ENCODE results near the gene KRT26.
"Not testable (repeated sequence)": the region's sequence is repeated elsewhere in the genome, so short reads cannot be mapped to it uniquely, and the experiment has no call there.

Gene KRT26, protein sequence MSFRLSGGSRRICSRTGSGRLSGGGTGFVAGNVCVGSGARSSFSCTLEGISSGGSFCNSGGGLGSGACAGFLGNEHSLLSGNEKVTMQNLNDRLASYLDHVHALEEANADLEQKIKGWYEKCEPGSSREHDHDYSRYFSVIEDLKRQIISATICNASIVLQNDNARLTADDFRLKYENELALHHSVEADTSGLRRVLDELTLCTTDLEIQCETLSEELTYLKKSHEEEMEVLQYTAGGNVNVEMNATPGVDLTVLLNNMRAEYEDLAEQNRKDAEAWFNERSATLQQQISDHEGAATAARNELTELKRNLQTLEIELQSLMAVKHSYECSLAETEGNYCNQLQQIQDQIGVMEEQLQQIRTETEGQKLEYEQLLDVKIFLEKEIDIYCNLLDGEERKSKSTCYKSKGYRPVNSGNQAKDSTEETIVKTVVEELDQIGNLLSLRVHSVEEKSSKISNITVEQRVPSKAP

DNA sequence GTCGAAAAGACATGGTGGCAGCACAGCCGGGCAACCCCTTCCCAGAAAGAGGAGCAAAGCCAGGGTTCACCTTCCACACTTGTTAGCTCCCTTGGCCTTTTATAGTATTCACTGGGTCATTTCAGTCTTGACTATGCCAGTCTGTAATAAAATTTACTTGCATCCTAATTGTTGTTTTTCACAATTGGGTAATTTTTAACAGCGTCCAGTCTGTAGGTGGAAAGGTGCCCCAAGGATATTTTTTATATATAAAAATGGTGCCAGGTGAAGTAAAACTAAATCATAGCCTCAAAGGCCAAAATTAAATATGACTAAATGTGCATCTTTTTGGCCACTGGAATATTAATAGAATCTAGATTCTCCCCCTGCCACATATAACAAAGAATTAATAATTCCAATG, at the start of gene KRT26:
KRT26 (minus strand) TSS at position 101 of the 400 bp plus-strand sequence; CDS start at position 13, 88 bp downstream.
- no peak for FAIRE-seq

DNA sequence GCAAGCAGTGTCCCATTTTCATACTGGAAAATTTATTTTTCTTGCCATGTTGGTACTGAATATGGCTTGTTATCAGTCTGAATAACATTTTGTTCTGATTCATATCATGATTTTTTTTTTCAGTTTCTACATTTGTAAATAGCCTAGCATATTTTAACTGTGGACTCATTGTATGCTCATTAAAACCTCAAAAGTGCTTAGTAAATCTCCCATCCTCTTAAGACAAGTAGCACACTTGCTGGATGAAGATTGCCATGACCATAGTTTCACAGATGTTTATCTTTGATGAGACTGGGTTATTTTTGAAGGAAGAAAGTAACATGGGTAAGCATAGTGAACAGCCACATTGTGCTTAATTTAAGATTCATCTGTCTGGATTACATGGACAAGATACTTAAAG, 49.5 kb upstream of the KRT26 start:
- FAIRE-seq, result no peak

DNA sequence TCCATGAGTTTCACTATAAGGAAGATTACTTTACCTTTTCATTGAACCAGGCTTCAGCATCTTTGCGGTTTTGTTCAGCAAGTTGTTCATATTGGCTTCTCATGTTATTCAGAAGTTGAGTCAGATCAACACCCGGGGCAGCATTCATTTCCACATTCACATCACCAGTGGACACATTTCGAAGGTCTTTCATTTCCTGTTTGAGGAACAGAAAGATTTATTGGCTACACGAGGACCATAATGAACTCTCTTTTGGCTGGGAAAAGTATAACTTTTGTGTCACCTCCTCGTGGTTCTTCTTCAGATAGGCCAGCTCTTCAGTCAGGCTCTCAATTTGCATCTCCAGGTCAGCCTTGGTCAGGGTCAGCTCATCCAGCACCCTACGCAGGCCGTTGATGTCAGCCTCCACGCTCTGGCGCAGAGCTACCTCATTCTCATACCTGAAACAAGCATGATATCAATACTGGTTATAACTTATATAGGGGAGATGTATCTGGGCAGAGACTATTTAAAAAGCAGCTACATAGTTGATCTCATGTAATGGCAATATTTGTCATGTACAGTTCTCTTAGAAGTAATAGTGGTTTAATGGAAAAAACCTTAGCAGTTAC, 48.3 kb upstream of the KRT26 start:
- FAIRE-seq, result no peak

DNA sequence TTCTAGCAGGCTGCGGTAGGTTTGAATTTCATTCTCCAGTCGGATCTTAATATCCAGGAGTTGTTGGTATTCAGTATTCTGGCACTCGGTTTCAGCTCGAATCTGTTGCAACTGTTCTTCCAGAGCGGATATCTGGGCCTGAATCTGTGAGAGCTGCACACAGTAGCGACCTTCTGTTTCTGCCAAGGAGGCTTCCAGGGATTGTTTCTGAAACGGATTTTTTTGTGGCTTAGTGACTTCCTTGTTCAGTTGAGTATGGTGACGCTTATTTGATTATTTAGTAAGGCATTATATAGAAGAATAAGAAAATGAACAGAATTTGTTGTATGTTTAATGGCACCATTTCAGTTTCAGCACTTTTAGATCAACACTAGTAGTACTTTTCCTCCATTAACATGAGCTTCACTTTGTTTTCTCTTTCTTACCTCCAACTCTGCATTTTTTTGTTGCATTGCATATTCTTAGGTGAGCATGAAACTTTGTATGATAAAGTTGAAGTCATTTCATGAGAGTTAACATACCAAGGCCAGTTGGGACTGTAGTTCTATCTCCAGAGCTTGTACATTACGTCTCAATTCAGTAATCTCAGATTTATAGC, 47.6 kb upstream of the KRT26 start:
- FAIRE-seq, result no peak

DNA sequence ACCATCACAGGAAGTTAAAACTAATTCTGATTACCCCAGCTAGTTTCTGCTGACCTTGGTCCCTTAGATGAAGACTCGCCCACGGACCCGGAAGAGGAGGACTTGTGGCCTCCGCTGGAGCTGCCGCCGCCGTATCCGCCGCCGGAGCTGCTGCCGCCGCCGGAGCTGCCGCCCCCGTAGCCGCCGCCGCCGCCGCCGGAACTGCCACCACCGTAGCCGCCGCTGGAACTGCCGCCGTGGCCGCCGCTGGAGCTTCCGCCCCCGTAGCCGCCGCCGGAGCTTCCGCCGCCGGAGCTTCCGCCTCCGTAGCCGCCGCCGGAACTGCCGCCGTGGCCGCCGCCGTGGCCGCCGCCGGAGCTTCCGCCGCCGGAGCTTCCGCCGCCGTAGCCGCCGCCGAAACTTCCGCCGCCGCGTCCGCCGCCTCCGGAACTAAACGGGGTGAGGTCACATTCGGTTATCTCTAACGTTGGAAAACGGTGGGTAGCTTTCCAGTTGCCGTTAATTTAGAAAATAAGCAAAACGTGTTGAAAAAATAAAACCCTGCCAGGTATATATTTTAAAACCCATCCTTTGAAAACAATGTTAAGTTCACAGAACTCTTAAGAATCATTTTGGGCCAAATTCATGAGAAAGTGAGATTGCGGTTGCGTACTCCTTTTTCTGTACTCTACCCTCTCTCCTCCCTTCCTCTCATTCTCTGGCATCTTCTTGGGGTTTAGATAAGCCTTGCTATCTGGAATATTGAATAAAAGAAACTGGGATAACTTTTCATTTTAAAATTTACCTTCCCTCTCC, 46.9 kb upstream of the KRT26 start:
- no peak for FAIRE-seq

DNA sequence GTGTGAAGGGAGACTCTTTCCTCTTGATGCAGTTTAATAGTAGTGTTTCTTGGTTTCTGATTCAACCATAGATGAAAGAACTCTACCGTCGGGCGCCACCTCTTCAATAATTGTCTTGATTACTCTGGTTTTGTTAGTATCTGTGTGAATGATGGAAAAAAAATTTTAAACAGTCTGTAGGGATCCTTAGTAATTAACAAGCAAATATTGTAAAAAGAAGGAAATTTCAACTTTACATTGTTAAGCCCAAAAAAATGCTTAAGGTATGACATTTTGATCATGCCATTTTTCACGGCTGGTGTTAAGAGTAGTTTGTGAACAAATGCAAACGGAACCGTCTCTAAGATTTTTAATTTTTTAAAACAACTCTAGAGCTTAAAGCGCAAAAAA, 46.3 kb upstream of the KRT26 start:
- FAIRE-seq, result no peak

DNA sequence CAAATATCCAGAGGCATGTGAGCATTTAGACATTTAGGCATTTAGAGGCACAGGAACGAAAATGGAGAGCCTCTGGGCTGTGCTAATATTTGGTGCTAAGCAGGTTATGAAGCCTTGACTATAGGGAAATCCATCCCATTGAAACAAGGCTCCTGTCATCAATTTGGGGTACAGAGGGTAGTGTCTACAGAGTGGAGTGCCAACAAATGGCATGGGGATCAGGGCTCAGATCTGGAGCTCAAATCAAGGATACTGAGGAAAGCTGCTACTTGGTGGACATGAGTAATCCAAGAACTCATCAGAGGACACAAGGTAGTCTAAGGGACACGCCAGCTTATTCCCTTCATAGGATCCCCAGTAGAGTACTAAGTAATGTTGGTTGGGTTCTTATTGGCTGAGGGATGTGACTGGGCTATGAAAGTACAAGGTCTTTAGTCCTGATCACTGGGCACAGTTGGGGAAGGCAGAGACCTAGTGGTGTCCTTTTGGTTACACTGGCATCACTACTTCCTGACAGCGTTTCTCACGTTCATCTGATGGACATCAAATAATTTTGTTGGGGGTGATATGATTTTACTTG, 45.2 kb upstream of the KRT26 start:
- FAIRE-seq, result no peak

DNA sequence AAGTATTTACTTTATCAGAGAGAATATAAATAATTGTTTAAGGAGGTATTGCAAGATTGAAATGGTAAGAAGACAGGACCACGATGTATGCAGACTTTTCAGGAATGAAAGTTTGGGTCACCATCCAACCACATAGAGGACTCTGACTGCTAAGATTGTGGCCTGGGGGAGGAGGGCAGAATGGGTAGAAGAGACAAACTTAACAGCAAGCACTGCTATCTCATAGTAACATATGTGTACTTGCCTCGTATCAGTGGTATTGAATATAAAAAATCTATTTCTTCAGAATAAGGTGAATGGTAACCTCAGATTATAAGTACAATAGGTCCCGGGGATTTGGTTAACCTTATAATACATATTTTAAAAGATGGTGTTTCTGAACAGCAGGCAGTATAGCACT, 44.6 kb upstream of the KRT26 start:
- no peak for FAIRE-seq

DNA sequence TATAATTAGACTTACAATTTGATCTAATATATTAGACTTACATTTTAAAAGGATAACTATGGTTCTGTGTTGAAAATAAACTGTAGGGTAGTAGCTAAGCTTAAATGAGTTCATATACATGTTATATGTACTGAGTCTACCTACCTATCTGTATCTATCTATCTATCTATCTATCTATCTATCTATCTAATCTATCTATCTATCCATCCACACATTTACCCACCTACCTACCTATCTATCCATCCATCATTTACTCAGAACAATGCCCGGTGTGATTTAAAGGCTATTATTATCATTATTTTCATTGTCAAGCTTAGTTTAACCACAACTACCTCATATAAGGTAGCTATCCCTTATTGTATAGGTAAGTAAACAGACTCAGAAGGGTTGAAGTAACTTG, 43.4 kb upstream of the KRT26 start:
- no peak for FAIRE-seq

DNA sequence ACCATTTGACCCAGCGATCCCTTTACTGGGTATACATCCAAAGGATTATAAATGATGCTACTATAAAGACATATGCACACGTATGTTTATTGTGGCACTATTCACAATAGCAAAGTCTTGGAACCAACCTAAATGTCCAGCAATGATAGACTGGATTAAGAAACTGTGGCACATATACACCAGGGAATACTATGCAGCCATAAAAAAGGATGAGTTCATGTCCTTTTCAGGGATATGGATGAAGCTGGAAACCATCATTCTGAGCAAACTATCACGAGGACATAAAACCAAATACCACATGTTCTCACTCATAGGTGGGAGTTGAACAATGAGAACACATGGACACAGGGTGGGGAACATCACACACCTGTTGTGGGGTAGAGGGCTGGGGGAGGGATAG, 42.7 kb upstream of the KRT26 start:
- FAIRE-seq, result not testable (repeated sequence)

DNA sequence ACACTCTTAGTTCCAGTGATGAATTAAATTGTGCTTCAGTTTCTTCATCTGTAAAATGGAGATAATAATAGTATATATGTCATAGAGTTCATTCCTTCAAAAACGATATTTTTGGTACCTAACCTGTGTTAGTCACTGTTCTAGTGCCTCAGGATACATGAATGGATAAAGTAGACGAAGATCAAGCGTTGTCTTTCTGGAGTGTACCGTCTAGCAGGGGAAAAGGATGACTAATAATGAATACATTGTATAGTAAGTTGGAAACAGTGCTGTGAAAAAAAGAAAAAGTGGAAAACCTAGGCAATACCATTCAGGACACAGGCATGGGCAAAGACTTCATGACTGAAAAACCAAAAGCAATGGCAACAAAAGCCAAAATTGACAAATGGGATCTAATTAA, 41.8 kb upstream of the KRT26 start:
- FAIRE-seq, result no peak

DNA sequence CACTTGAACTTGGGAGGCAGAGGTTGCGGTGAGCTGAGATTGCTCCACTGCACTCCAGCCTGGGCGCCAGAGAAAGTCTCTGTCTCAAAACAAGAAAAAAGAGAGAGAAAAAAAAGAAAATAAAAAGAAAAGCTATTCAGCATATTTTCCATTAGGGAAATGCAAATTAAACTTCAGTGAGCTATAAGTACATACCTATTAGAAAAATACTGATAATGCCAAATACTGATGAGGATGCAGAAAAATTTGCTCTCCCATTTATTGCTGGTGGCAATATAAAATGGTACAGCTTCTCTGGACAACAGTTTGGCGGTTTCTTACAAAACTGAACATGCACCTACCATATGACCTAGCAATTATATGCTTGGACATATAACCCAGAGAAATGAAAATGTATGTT, 40.6 kb upstream of the KRT26 start:
- FAIRE-seq, result no peak

DNA sequence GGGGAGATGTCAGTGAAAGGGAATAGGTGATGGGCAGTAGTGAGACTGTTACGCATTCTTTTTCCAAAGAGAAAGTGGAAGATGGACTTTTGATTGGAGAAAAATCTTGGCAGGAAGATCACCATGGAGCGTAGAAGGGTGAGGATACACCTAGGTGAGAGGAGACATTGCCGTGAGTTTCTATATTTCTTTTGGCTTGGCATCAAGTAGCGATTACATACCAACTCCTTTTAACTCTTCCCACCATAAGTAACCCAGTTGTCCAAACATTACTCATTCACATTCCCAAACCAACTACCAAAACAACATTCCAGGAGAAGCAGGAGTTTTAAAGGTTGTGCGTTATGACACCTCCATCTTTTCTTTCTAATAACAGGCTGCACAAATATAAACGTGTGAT, 38.5 kb upstream of the KRT26 start:
- no peak for FAIRE-seq

DNA sequence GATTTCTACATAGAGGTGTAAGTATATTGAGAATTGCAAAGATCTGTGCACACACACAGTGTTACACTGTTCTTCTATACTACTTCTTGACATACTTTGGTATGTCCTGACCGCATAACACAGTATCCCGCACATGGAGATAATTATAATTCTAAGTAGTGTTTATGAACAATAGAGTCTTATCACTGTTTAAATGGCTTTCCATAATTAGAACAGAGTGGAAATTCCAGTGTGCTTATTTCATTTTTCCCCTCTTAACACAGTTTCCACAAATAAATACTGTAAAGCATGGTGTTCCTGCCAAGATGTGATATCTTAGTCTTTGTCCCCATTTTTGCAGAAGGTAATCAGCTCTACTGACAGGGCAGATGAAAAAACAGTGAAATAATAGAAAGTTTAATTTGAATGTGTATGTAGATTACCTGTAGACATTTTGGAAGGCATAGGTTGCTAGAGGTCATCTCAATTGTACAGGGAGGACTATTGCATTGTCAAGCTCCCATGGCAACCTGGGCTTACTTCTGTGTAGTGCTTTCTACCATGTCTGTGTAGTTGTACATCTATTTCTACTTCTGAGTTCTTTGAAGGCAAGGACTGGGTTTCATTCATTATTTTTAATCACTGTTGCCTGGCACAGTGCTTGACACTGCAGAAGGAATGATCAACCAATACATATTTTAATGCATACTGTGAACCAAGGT, 37.9 kb upstream of the KRT26 start:
- FAIRE-seq, result no peak

DNA sequence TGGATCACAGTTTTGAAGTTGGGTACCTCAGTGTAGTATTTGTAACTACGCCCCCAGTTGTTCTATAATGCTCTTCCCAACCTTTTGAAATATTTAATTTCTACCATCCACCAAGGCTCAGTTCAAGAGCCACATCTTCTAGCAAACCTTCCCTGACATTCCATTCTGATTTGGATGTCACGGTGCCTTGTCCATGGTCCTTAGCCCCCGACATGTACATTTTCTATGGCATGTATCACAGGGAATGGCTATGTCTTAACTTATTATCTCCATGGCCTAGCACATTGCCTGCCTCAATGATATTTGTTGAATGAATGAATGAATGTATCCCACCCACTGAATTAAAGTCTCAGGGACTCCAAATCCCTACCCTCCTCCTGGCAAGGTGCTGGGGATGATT, 34.1 kb upstream of the KRT26 start:
- no peak for FAIRE-seq

DNA sequence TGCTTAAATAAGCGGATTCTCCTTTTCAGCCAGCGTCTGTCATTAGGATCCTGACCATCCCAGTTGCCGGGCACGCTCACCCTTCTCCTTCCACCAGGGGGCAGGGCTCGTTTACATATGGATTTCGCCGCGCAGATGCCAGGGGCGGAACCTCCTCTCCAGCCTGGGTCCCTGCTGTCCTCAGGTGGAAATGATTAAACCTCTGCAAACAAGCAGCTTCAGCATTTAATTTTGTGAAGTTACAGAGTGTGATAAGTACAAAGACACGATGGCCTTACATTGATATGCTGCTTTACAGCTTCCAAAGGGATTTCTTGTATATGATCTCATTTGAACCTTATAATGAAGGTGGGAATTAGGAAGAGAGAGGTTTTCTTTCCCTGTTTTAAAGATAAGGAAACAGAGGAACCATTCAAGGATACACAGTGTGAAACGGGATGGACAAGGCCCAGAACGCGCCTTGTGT, 31.6 kb upstream of the KRT26 start:
- FAIRE-seq, result no peak

DNA sequence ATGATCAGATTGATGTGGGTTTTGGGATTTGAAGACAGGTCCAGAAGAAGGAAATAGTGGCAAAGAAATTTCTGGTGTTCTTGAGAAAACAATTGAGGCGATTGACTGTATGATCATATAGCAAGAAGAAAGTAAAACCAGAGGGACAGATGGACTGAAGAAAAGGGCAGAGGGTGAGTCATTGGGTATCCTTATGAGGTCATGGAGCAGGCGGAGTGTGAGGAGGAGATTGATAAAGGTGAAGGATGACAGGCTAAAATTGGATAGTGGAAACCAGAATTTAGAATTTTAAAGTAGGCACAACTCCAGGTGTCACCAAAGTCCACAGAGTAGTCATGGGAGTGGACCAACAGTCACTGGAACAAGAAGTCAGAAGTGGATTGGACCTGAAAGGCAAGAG, 29.2 kb upstream of the KRT26 start:
- FAIRE-seq, result no peak

DNA sequence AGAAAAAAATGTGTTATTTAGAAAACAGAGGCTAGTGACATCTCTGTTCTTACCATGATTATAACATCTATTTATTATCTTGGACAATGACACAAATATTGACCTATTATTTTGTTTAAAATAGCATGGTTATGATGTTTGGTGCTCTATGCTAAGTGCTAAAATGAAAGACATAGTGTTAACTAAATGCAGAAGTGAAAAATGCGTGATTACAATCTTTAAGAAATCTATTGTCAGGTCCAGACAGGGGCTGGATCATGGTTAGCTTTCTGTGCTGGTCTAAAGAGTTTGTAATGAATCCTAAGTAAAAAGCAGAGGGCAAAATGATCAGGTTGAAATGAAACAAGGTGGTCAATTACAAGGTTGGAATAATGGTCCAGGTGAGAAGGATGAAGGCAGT, 28.4 kb upstream of the KRT26 start:
- no peak for FAIRE-seq

DNA sequence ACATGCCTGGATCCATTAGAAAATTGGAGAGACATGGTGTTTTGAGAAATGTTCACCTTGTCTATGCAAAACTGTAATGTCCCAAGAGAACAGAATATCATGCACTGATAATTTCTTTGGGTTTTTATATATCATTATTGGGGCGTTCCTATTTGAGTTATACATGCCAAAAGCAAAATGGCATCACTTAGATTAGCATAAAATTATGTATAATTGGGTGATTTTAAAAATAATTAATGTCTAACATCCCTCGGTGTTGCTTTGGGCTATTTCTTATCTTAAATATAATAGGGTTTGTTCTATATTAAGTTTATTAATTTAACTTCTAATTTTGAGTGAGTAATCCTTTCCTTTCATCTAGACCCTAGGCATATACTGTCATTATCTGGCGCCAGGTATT, 27.9 kb upstream of the KRT26 start, which contains the start of gene KRT28:
KRT28 (minus strand) TSS at position 101 of the 400 bp plus-strand sequence; CDS start at position 35, 66 bp downstream.
- no peak for FAIRE-seq

DNA sequence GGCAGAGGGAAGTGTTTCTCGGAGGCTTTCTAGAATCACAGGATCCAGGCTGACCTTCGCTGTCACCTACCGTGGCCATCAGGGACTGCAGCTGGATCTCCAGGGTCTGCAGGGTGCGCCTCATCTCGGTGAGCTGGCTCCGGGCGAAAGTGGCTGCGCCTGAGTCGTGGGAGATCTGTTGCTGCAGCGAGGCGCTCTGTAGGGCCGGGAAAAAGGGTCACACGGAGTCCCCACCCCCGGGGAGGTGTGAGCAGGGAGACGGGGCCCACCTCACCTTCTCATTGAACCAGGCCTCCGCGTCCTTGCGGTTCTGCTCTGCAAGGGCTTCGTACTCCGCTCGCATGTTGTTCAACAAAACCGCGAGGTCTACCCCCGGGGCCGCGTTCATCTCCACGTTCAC, 24.8 kb upstream of the KRT26 start:
- no peak for FAIRE-seq

DNA sequence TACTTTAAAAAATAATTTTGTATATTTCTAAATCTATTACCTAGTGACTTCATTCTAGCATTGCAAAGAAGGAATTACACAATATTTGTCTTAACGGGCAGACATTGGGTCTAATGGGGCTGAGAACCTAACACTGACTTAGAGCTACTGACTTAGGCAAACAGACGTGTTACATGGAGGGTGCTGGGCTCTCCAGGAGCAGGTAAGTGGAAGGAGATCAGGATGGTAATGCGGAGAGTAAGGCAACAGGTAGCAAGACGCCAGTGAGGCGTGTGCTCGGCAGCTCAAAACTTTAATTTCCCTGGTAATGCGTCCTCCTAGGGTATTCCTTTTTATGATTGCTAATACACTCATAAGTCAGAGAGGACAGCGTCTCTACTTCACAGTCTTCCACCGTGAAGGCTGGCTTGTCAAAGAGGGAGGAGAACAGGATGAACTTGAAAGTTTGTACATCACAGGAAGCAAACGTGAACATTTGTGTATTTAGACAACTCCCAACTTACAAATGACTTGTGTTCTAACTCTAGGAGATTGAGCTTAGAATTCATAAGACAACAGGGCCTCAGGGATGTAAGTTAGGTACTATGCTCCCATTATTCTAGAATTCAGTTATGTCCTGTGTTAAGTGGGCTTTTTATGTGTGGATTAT, 23.1 kb upstream of the KRT26 start:
- no peak for FAIRE-seq

DNA sequence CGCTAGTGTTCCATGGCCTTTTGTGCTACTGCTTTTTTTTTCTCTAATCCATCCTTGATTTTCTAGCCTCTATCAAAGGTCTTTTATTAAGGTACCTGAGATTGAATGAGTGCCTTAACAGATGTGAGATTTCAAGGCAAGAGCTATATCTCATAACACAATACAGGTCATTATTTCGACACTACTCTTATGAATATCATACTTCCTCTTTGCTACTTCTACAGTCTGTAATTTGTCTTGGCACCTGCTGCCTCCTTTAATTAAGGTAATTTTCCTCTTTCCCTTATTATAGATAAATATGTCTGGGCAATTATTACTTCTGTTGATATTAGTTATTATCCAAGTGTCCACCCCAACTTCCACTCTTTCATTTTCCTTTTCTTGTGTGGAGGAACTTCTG, 22.5 kb upstream of the KRT26 start:
- FAIRE-seq, result no peak
